HepG2 (cell line): ENCODE results near the gene ZNF638. TPM values are rescaled to one million over a fixed set of nuclear protein-coding genes. Genes with fewer than 3 reads are reported as not detected.

Source experiments
- ATAC-seq: fragments of 200-7000 bp; cut with Tn5 transposase; 3 replicates; pipeline ENCODE4 v1.9.1; 2020; ENCODE audit warnings: mild to moderate bottlenecking, moderate library complexity
- BruUV-seq: library from RNA; stranded (reverse); fragments of 400-500 nt; replicated peaks from 2 replicates; lab custom pipeline; 2021; lab: Mats Ljungman, UMichigan
- CTCF ChIA-PET: fragments of 300-600 bp; formaldehyde crosslinking; extraction: SDS; loops from one replicate; lab custom pipeline; 2021; ENCODE audit warnings: low total read pairs, inconsistent platforms, low intra/inter-chr PET ratio; lab: Yijun Ruan, JAX
- POLR2A ChIA-PET: fragments of 350-600 bp; sonication (Branson Sonifier 250); formaldehyde crosslinking; loops from one replicate; lab custom pipeline; 2020; ENCODE audit warnings: antibody characterized with exemption, inconsistent platforms; lab: Yijun Ruan, JAX
- DNase-seq: peaks from one replicate; pipeline ENCODE4 v3.0.0-alpha.2; 2015; ENCODE audit warnings: low spot score
- FAIRE-seq: peaks from 3 replicates; lab custom pipeline; 2011; peaks lifted over from hg19 to GRCh38; lab: Jason Lieb, UNC
- H2AFZ ChIP-seq: one replicate; pipeline ENCODE4 v1.6.1; 2011; ENCODE audit warnings: low read length, inconsistent platforms
- H3K27ac ChIP-seq: fragments of 300-600 bp; 3 replicates; pipeline ENCODE4 v1.8.0; 2011; ENCODE audit warnings: mixed run types, mild to moderate bottlenecking, mixed read lengths, low read length, inconsistent platforms; ENCODE audit not compliant: insufficient read depth; ENCODE audit errors: extremely low read length
- H3K27me3 ChIP-seq, 2 experiments: fragments of 200-600 bp in 1 of 2; 2 replicates in 1 of 2; 3 replicates in 1 of 2; pipeline versions ENCODE4 v1.6.0 to v1.8.0; 2011; ENCODE audit warnings: low read length in 2 of 2, mild to moderate bottlenecking in 2 of 2, moderate library complexity in 2 of 2, inconsistent platforms in 1 of 2; ENCODE audit not compliant: insufficient read depth in 2 of 2, control insufficient read depth in 1 of 2
- H3K36me3 ChIP-seq, 2 experiments: fragments of 200-600 bp in 1 of 2; replicated peaks in 1 of 2; 2 replicates in 1 of 2; 3 replicates in 1 of 2; pipeline versions ENCODE4 v1.5.1 to v1.8.0; 2011; ENCODE audit warnings: low read length in 2 of 2, inconsistent platforms in 1 of 2; ENCODE audit not compliant: insufficient read depth in 2 of 2, control insufficient read depth in 1 of 2
- H3K4me1 ChIP-seq: 2 replicates; pipeline ENCODE4 v1.5.1; 2012; ENCODE audit warnings: low read length, inconsistent platforms; ENCODE audit not compliant: insufficient read depth
- H3K4me2 ChIP-seq: 2 replicates; pipeline ENCODE4 v1.6.0; 2011; ENCODE audit warnings: low read depth, low read length, inconsistent platforms
- H3K4me3 ChIP-seq, 3 experiments: fragments of 200-600 bp in 1 of 3; sonication (generic), shearing (Covaris generic) in 1 of 3; replicated peaks in 1 of 3; 2 replicates each; pipeline ENCODE4 v1.5.1; 2011 to 2016; ENCODE audit warnings: low read length in 3 of 3, inconsistent platforms in 2 of 3, low read depth in 2 of 3, mild to moderate bottlenecking in 2 of 3, control low read depth in 1 of 3, mixed read lengths in 1 of 3; ENCODE audit not compliant: insufficient read depth in 1 of 3
- H3K79me2 ChIP-seq: one replicate; pipeline ENCODE4 v1.6.1; 2011; ENCODE audit warnings: low read length, inconsistent platforms; ENCODE audit not compliant: insufficient read depth
- H3K9ac ChIP-seq: 2 replicates; pipeline ENCODE4 v1.6.0; 2011; ENCODE audit warnings: mild to moderate bottlenecking, low read depth, low read length, inconsistent platforms; ENCODE audit not compliant: insufficient read depth
- H3K9me3 ChIP-seq: 2 replicates; pipeline ENCODE4 v1.5.1; 2012; ENCODE audit warnings: mild to moderate bottlenecking, low read length
- H4K20me1 ChIP-seq: 2 replicates; pipeline ENCODE4 v1.6.0; 2011; ENCODE audit warnings: inconsistent platforms, mild to moderate bottlenecking, low read length, moderate library complexity; ENCODE audit not compliant: insufficient read depth
- ARNT2 ChIP-seq: sonication (generic); formaldehyde crosslinking; IDR thresholded peaks from 2 replicates; pipeline ENCODE4 v1.8.0; 2022; ENCODE audit warnings: mild to moderate bottlenecking, low read depth, missing genetic modification reagents, moderate library complexity
- CHD4 ChIP-seq: fragments of 200-600 bp; sonication (generic); IDR thresholded peaks from 2 replicates; pipeline ENCODE4 v1.7.0; 2017; ENCODE audit warnings: mild to moderate bottlenecking, low read length, borderline replicate concordance
- HMG20A ChIP-seq: IDR thresholded peaks from 2 replicates; pipeline ENCODE4 v1.6.1; 2016; ENCODE audit warnings: borderline replicate concordance
- LCORL ChIP-seq, 2 experiments: fragments of 450-650 bp in 1 of 2; sonication (generic) in 1 of 2; formaldehyde crosslinking in 1 of 2; IDR thresholded peaks; 2 replicates each; pipeline versions ENCODE4 v1.5.0 to v1.6.1; 2017 to 2020; ENCODE audit warnings: antibody characterized with exemption in 1 of 2, missing genetic modification reagents in 1 of 2
- ZNF713 ChIP-seq: sonication (generic); formaldehyde crosslinking; IDR thresholded peaks from 2 replicates; pipeline ENCODE4 v1.4.0; 2020; ENCODE audit warnings: mild to moderate bottlenecking, missing genetic modification reagents
- WGBS: methylation state at CpG from one replicate; pipeline ENCODE4 v1.1.6; 2017; ENCODE audit warnings: low lambda C conversion rate; 5-methylcytosine and 5-hydroxymethylcytosine counted together
- in situ Hi-C: cut with HindIII; loops from 2 replicates; pipeline ENCODE4 v1.10.0; 2017; ENCODE audit warnings: low pct_unique_long_range_greater_than_20kb; ENCODE audit not compliant: extremely low pct_ligation_motif_present
- intact Hi-C: fragments of 100-400 bp; cut with micrococcal nuclease; formaldehyde crosslinking; loops from one replicate; pipeline ENCODE4 v1.10.0; 2022; ENCODE audit not compliant: unreplicated experiment
- polyA plus RNA-seq, 8 experiments: library from polyadenylated mRNA; depleted of rRNA in 3 of 8; stranded (reverse) in 7 of 8; unstranded in 1 of 8; fragments of >200 nt; fragmentation: Illumina TruSeq in 4 of 8; extraction: Trizol in 4 of 8; gene quantifications; 2 replicates each; pipeline versions ENCODE4 v1.2.1 to v1.2.3, GENCODE V29; 2011 to 2016; ENCODE audit warnings: low read depth in 4 of 8, missing spikeins in 1 of 8, mixed read lengths in 1 of 8; ENCODE audit not compliant: insufficient read depth in 1 of 8
- total RNA-seq, 5 experiments: library from RNA; depleted of rRNA; stranded (reverse); fragments of >200 nt; fragmentation: Illumina TruSeq; extraction: Trizol; gene quantifications; 2 replicates each; pipeline ENCODE4 v1.2.3, GENCODE V29; 2016; ENCODE audit warnings: low read depth in 1 of 5
- TF ChIP-seq, protein P1 (sequence below): sonication (generic); formaldehyde crosslinking; IDR thresholded peaks from 2 replicates; pipeline ENCODE4 v1.4.0; 2020; ENCODE audit warnings: missing genetic modification reagents, mild to moderate bottlenecking, borderline replicate concordance

Gene ZNF638
- total and polyA plus RNA-seq, 2 of the 13 experiments (the other 11 are each of a cell fraction or from before 2014, with no cell fraction given): 92.7 to 144 TPM

- H3K9me3 ChIP-seq: no peaks in the 10 kb centered on the region
- intact Hi-C loops (no loop called here), in situ Hi-C loops (no loop called here)
- no peaks in the 10 kb centered on the region; the same call in 1 of the 2 replicates for H4K20me1 ChIP-seq
- H3K79me2 ChIP-seq: no peaks in the 10 kb centered on the region
- FAIRE-seq (no peak), DNase-seq (no peak), ATAC-seq (no peak)
- H3K4me3 ChIP-seq: no peak overlapping the region
- peaks cover 11 to 64% of the 10 kb centered on the region in 2 experiments for H3K36me3 ChIP-seq
- no peaks in the 10 kb centered on the region for H3K27me3 ChIP-seq
- no TSS peak for BruUV-seq
- peaks cover 13% of the 10 kb centered on the region; the same call in 1 of the 2 replicates for H3K4me1 ChIP-seq
- no peak for TF ChIP-seq CHD4
- no peak for TF ChIP-seq ZNF713 (CRISPR knock-in tag)
- TF ChIP-seq, protein P1, sequence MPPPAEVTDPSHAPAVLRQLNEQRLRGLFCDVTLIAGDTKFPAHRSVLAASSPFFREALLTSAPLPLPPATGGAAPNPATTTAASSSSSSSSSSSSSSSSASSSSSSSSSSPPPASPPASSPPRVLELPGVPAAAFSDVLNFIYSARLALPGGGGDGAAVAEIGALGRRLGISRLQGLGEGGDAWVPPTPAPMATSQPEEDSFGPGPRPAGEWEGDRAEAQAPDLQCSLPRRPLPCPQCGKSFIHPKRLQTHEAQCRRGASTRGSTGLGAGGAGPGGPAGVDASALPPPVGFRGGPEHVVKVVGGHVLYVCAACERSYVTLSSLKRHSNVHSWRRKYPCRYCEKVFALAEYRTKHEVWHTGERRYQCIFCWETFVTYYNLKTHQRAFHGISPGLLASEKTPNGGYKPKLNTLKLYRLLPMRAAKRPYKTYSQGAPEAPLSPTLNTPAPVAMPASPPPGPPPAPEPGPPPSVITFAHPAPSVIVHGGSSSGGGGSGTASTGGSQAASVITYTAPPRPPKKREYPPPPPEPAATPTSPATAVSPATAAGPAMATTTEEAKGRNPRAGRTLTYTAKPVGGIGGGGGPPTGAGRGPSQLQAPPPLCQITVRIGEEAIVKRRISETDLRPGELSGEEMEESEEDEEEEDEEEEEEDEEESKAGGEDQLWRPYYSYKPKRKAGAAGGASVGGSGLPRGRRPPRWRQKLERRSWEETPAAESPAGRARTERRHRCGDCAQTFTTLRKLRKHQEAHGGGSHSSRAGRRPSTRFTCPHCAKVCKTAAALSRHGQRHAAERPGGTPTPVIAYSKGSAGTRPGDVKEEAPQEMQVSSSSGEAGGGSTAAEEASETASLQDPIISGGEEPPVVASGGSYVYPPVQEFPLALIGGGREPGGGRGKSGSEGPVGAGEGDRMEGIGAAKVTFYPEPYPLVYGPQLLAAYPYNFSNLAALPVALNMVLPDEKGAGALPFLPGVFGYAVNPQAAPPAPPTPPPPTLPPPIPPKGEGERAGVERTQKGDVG (CRISPR knock-in tag): no peak
- no peak for TF ChIP-seq HMG20A (CRISPR knock-in tag)
- TF ChIP-seq ARNT2 (CRISPR knock-in tag): no peak
- TF ChIP-seq LCORL (IDR thresholded peaks at IDR 0.05): no peak
- no peak for TF ChIP-seq LCORL (CRISPR knock-in tag; IDR thresholded peaks at IDR 0.05)
- H3K4me2 ChIP-seq: no peak overlapping the region
- WGBS: 96% methylated on average over 2 of the region's 2 CpGs
- POLR2A ChIA-PET: no interaction called here
- H3K27ac ChIP-seq: no peak overlapping the region
- H3K9ac ChIP-seq: no peak overlapping the region
- CTCF ChIA-PET: no interaction called here
- no peak overlapping the region for H2AFZ ChIP-seq
Measured at GRCh38 chr2:71422786-71423185, 91.2 kb downstream of the ZNF638 start.
